ENCODE data around the gene SRP19.

- TF ChIP-seq, protein P1, sequence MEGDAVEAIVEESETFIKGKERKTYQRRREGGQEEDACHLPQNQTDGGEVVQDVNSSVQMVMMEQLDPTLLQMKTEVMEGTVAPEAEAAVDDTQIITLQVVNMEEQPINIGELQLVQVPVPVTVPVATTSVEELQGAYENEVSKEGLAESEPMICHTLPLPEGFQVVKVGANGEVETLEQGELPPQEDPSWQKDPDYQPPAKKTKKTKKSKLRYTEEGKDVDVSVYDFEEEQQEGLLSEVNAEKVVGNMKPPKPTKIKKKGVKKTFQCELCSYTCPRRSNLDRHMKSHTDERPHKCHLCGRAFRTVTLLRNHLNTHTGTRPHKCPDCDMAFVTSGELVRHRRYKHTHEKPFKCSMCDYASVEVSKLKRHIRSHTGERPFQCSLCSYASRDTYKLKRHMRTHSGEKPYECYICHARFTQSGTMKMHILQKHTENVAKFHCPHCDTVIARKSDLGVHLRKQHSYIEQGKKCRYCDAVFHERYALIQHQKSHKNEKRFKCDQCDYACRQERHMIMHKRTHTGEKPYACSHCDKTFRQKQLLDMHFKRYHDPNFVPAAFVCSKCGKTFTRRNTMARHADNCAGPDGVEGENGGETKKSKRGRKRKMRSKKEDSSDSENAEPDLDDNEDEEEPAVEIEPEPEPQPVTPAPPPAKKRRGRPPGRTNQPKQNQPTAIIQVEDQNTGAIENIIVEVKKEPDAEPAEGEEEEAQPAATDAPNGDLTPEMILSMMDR (conservative IDR thresholded peaks at IDR 0.05; ENCODE audit: low read depth, low read length): no peak
- no peak for TF ChIP-seq EZH2 (IDR thresholded peaks at IDR 0.05; ENCODE audit: low read length, unreplicated experiment)
- TF ChIP-seq EZH2phosphoT487 (IDR thresholded peaks at IDR 0.05; ENCODE audit: borderline replicate concordance, low read length): no peak
These were observed 998 bp downstream of the SRP19 start for GRCh38 chr5:112862085-112862484.

Data from PC-3 (cell line).